Astrocyte (in vitro differentiated cells and primary cell): ENCODE results near the gene ALG6.

Source experiments
- EZH2 ChIP-seq: IDR thresholded peaks from 2 replicates; pipeline ENCODE4 v1.6.1; 2012; ENCODE audit warnings: mild to moderate bottlenecking, low read length, inconsistent platforms; ENCODE audit not compliant: insufficient read depth
- TF ChIP-seq, protein P1 (sequence below): IDR thresholded peaks from 2 replicates; pipeline ENCODE4 v1.5.1; 2011; ENCODE audit warnings: low read depth, mild to moderate bottlenecking, inconsistent platforms, low read length, moderate library complexity; ENCODE audit not compliant: insufficient read depth

DNA sequence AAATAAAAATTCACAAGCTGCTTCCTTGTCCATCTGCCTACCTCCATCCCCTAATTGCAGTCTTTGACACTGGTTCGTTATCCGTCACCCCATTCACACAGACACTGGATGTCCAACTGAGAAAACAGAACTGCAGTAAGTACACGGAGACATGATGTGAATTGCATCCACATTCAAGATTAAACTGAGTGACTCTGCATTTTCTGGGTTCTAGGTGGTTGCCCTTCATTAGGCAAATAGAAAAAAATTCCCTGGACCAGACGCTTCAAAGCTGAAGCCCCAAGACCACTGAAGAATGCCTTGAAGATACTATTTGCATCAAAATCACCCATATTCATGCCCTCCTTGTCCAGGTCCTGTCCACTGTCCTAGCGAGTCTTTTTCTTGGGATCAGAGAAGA lies 7.9 kb upstream of the ALG6 start:
- TF ChIP-seq, protein P1, sequence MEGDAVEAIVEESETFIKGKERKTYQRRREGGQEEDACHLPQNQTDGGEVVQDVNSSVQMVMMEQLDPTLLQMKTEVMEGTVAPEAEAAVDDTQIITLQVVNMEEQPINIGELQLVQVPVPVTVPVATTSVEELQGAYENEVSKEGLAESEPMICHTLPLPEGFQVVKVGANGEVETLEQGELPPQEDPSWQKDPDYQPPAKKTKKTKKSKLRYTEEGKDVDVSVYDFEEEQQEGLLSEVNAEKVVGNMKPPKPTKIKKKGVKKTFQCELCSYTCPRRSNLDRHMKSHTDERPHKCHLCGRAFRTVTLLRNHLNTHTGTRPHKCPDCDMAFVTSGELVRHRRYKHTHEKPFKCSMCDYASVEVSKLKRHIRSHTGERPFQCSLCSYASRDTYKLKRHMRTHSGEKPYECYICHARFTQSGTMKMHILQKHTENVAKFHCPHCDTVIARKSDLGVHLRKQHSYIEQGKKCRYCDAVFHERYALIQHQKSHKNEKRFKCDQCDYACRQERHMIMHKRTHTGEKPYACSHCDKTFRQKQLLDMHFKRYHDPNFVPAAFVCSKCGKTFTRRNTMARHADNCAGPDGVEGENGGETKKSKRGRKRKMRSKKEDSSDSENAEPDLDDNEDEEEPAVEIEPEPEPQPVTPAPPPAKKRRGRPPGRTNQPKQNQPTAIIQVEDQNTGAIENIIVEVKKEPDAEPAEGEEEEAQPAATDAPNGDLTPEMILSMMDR = no peak
- no peak for TF ChIP-seq EZH2
